ENCODE measurements around the gene RHEB.

RHEB gene

GRCh38 chr7:151524845-151525244 lies 5.2 kb upstream of the RHEB start:
- DNase-seq = no peak

- DNase-seq = no peak
Observed at GRCh38 chr7:151524331-151524730, 4.6 kb upstream of the RHEB start.

- peak; percentile 12 for DNase-seq
Observed at GRCh38 chr7:151520419-151521261, 945 bp upstream of the RHEB start.

GRCh38 chr7:151518947-151519764 lies 539 bp downstream of the RHEB start:
- DNase-seq = peak; percentile 61

- peak; percentile 43 for DNase-seq
Observed at GRCh38 chr7:151518105-151518946, 1.4 kb downstream of the RHEB start.

- DNase-seq = no peak
Observed at GRCh38 chr7:151517601-151518104, 2.0 kb downstream of the RHEB start.

GRCh38 chr7:151515276-151515565 lies 4.5 kb downstream of the RHEB start:
- DNase-seq = no peak

- DNase-seq = no peak
Observed at GRCh38 chr7:151514461-151515275, 5.0 kb downstream of the RHEB start.

GRCh38 chr7:151513133-151513532 lies 6.6 kb downstream of the RHEB start:
- DNase-seq = no peak

GRCh38 chr7:151512353-151512752 lies 7.3 kb downstream of the RHEB start:
- no peak for DNase-seq

- no peak for DNase-seq
Observed at GRCh38 chr7:151511946-151512345, 7.7 kb downstream of the RHEB start.

GRCh38 chr7:151511270-151511669 lies 8.4 kb downstream of the RHEB start:
- DNase-seq = no peak

GRCh38 chr7:151509670-151510333 lies 9.9 kb downstream of the RHEB start:
- no peak for DNase-seq

GRCh38 chr7:151508991-151509390 lies 10.7 kb downstream of the RHEB start:
- DNase-seq = no peak

- no peak for DNase-seq
Observed at GRCh38 chr7:151507806-151508205, 11.9 kb downstream of the RHEB start.

- no peak for DNase-seq
Observed at GRCh38 chr7:151506901-151507382, 12.8 kb downstream of the RHEB start.

- no peak for DNase-seq
Observed at GRCh38 chr7:151505836-151506468, 13.7 kb downstream of the RHEB start.

- DNase-seq = no peak
Observed at GRCh38 chr7:151505433-151505832, 14.3 kb downstream of the RHEB start.

- DNase-seq = no peak
Observed at GRCh38 chr7:151504715-151505326, 14.9 kb downstream of the RHEB start.
